Tibial artery (tissue), 4 donors: Measurements from ENCODE around the gene CD164L2.

ENCODE experiments used
- DNase-seq, 2 donors: peaks; one replicate each; pipeline ENCODE4 v3.0.0-alpha.2; 2019
- H3K27ac ChIP-seq, 2 donors: fragments of 200-600 bp; sonication (generic) in 1 of 2; 1 replicate in 1 of 2; 2 replicates in 1 of 2; pipeline ENCODE4 v1.5.1; 2018 to 2019; ENCODE audit warnings: mild to moderate bottlenecking in 1 of 2
- H3K27me3 ChIP-seq, 2 donors: fragments of 200-600 bp; sonication (generic) in 1 of 2; one replicate each; pipeline versions ENCODE4 v1.5.1 to v1.6.0; 2016 to 2019
- H3K36me3 ChIP-seq, 3 donors: fragments of 200-600 bp; sonication (generic) in 2 of 3; one replicate each; pipeline ENCODE4 v1.5.1; 2016 to 2019; ENCODE audit warnings: mild to moderate bottlenecking in 2 of 3
- H3K4me1 ChIP-seq, 4 donors: fragments of 200-600 bp; sonication (generic) in 2 of 4; 1 replicate in 3 of 4; 2 replicates in 1 of 4; pipeline ENCODE4 v1.5.1; 2016 to 2019
- H3K4me3 ChIP-seq, 2 donors: fragments of 200-600 bp; sonication (generic) in 1 of 2; 1 replicate in 1 of 2; 2 replicates in 1 of 2; pipeline ENCODE4 v1.5.1; 2018 to 2019; ENCODE audit warnings: mild to moderate bottlenecking in 2 of 2
- H3K9me3 ChIP-seq, 3 donors: fragments of 200-600 bp; sonication (generic) in 1 of 3; one replicate each; pipeline ENCODE4 v1.5.1; 2016 to 2019
- intact Hi-C: fragments of 100-400 bp; cut with DNase I; formaldehyde crosslinking; loops from one replicate; pipeline ENCODE4 v1.15.0; 2023; ENCODE audit warnings: low total_unique reads
- TF ChIP-seq, protein P1 (sequence below), 2 experiments: fragments of 200-600 bp in 1 of 2; fragments of 450-650 bp in 1 of 2; IDR thresholded peaks; one replicate each; pipeline ENCODE4 v1.5.1; 2017 to 2019; ENCODE audit warnings: antibody characterized with exemption in 2 of 2, mild to moderate bottlenecking in 1 of 2, moderate library complexity in 1 of 2

CD164L2 gene

DNA sequence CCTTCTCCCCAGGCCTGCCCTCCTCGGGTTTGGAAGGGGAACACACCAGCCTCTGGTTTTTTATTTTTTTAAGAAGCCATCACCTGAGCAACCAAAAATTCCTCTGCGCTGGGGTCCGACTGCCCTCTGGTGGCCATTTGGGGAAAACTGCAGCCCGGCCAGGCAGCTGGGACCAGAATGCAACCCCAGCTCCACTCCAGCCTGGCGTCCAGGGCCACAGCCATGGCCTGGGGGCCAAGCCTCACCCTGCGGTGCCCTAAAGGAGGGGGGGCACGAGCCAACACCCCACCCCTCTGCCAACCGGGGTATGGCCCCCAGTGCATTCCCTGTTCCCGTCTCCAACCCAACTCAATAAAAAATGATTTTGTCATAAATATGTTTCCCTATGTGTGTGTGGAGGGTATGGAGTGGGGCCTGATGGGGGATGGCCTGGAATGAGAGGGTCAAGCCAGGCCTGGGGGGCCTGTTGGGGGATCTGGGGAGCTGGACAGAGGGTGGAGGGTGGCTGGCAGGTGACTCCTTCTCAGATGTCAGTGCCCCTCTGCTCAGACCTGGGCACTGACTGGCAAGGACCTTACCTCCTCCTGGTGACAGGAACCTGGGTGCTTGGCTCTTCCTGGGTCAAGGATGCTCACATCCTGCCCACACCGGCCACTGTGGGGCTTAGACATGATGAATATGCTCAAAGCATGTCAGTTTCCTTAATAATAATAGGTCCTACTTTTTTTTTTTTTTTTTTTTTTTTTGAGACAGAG is 12.5 kb upstream of the CD164L2 start:
- Histone ChIP-seq H3K36me3 (no peaks in the 10 kb centered on the region), H3K27me3 (peaks cover 0 to 7% of the 10 kb centered on the region in 2 donors), H3K4me3 (no peak overlapping the region), H3K27ac (no peak overlapping the region), H3K9me3 (no peaks in the 10 kb centered on the region), H3K4me1 (peaks cover 0 to 39% (median 19%) of the 10 kb centered on the region in 4 donors)
- TF ChIP-seq, protein P1, sequence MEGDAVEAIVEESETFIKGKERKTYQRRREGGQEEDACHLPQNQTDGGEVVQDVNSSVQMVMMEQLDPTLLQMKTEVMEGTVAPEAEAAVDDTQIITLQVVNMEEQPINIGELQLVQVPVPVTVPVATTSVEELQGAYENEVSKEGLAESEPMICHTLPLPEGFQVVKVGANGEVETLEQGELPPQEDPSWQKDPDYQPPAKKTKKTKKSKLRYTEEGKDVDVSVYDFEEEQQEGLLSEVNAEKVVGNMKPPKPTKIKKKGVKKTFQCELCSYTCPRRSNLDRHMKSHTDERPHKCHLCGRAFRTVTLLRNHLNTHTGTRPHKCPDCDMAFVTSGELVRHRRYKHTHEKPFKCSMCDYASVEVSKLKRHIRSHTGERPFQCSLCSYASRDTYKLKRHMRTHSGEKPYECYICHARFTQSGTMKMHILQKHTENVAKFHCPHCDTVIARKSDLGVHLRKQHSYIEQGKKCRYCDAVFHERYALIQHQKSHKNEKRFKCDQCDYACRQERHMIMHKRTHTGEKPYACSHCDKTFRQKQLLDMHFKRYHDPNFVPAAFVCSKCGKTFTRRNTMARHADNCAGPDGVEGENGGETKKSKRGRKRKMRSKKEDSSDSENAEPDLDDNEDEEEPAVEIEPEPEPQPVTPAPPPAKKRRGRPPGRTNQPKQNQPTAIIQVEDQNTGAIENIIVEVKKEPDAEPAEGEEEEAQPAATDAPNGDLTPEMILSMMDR (IDR thresholded peaks at IDR 0.05) = peak; percentile 94 to 95
- intact Hi-C loops = loop anchor here (10.0 kb wide), 1 partner anchor 269 kb away; no protein-coding TSS in a partner anchor
- DNase-seq = peak; percentile 59 to 81

DNA sequence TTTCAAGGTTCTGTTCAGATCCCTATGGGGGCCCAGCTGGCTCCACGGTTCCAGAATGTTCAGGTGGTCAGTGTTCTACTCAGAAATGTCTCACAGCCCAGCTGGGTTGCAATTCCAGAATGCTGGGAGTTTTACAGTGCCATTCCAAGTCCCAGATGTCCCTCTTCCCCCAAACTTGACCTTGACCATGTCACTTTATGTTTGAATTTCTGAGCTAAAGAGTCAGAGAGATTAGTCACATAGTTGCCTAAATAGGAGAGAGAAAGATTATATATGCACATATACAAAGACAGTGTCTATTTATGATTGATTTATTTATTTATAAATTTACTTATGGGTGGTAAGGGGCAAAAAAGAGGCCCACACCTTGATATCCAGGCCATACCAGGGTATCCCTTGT is 11.8 kb upstream of the CD164L2 start:
- H3K36me3 ChIP-seq = no peaks in the 10 kb centered on the region
- intact Hi-C loops = loop anchor here (5.0 to 10.0 kb wide), 2 partner anchors 38 to 270 kb away; no protein-coding TSS in a partner anchor
- no peaks in the 10 kb centered on the region for H3K9me3 ChIP-seq
- DNase-seq = peak in 1 of 2 donors; percentile 60
- H3K4me1 ChIP-seq = peaks cover 0 to 34% (median 19%) of the 10 kb centered on the region in 4 donors
- TF ChIP-seq, protein P1 (IDR thresholded peaks at IDR 0.05) = no peak
- H3K27ac ChIP-seq = no peak overlapping the region
- peaks cover 0 to 7% of the 10 kb centered on the region in 2 donors for H3K27me3 ChIP-seq
- no peak overlapping the region for H3K4me3 ChIP-seq

DNA sequence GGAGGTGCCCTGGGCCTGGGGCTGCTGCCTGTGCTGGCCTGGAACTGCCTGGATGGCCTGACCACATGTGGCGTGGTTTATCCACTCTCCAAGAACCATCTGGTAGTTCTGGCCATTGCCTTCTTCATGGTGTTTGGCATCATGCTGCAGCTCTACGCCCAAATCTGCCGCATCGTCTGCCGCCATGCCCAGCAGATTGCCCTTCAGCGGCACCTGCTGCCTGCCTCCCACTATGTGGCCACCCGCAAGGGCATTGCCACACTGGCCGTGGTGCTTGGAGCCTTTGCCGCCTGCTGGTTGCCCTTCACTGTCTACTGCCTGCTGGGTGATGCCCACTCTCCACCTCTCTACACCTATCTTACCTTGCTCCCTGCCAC is 11.1 kb upstream of the CD164L2 start:
- no peaks in the 10 kb centered on the region for H3K9me3 ChIP-seq
- H3K27ac ChIP-seq = no peak overlapping the region
- no peak for DNase-seq
- peaks cover 0 to 28% (median 19%) of the 10 kb centered on the region in 4 donors for H3K4me1 ChIP-seq
- H3K4me3 ChIP-seq = no peak overlapping the region
- peaks cover 0 to 10% of the 10 kb centered on the region in 2 donors for H3K27me3 ChIP-seq
- H3K36me3 ChIP-seq = no peaks in the 10 kb centered on the region
- intact Hi-C loops = loop anchor here (5.0 to 10.0 kb wide), 2 partner anchors 37 to 271 kb away; no protein-coding TSS in a partner anchor
- TF ChIP-seq, protein P1 (IDR thresholded peaks at IDR 0.05) = no peak

- TF ChIP-seq, protein P1 (IDR thresholded peaks at IDR 0.05) = no peak
- intact Hi-C loops = loop anchor here (2.0 to 10.0 kb wide), 3 partner anchors 36 to 271 kb away; no protein-coding TSS in a partner anchor
- H3K4me3 ChIP-seq = no peak overlapping the region
- no peaks in the 10 kb centered on the region for H3K36me3 ChIP-seq
- no peak for DNase-seq
- H3K27ac ChIP-seq = no peak overlapping the region
- H3K9me3 ChIP-seq = no peaks in the 10 kb centered on the region
- peaks cover 0 to 27% (median 19%) of the 10 kb centered on the region in 4 donors for H3K4me1 ChIP-seq
- H3K27me3 ChIP-seq = peaks cover 0 to 10% of the 10 kb centered on the region in 2 donors
Observed at GRCh38 chr1:27393641-27394281, 10.6 kb upstream of the CD164L2 start.

DNA sequence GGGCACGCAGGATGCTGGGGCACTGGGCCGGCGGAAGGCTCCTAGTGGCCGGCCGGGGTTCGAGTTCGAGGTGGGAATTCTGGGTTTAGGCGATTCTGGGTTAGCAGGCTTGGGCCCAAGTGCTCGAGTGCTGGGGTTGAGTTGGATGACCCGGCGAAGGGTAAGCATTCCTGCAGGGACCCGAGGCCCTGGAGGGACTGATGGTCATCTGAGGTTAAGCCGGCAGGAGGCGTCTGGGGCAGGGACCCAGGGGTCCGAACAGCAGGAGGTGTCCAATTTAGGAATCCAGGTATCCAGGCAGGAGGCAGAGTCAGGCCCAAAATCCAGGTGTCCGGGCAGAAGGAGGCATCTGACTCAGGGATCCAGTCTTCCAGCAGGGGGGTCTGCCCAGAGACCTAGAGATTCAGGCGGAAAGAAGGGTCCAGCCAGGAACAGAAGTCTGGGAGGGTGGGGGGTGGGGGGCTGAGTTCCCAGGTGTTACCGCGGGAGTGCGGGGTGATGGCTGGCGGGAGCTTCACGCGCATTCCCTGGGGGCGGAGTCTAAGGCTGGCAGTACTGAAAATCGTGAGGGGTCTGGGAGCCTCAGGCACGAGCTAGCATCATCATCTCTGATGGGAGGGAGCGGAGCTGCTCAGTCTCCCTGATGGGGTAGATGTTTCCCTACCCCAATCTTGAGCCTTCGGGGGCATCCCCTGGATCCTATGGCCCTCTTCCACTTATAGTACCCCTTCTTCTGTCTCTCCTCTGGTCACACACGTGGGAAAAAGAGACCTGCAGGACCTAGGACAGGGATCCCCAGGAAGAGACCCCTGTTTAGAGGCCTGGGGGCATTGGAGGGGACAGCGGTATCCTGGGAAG is 9.9 kb upstream of the CD164L2 start:
- peak overlapping the region; percentile 8 to 26 for H3K27ac ChIP-seq
- intact Hi-C loops = loop anchor here (2.0 to 10.0 kb wide), 3 partner anchors 36 to 272 kb away; no protein-coding TSS in a partner anchor

More for the DNA sequence above, 9.9 kb upstream of the CD164L2 start:
- no peak for DNase-seq
- peaks cover 0 to 27% (median 19%) of the 10 kb centered on the region in 4 donors for H3K4me1 ChIP-seq
- peak overlapping the region; percentile 42 to 53 for H3K4me3 ChIP-seq
- TF ChIP-seq, protein P1 (IDR thresholded peaks at IDR 0.05) = no peak
- H3K36me3 ChIP-seq = no peaks in the 10 kb centered on the region
- peaks cover 0 to 10% of the 10 kb centered on the region in 2 donors for H3K27me3 ChIP-seq
- no peaks in the 10 kb centered on the region for H3K9me3 ChIP-seq
